ENCODE data around the gene FOXP1.

DNA sequence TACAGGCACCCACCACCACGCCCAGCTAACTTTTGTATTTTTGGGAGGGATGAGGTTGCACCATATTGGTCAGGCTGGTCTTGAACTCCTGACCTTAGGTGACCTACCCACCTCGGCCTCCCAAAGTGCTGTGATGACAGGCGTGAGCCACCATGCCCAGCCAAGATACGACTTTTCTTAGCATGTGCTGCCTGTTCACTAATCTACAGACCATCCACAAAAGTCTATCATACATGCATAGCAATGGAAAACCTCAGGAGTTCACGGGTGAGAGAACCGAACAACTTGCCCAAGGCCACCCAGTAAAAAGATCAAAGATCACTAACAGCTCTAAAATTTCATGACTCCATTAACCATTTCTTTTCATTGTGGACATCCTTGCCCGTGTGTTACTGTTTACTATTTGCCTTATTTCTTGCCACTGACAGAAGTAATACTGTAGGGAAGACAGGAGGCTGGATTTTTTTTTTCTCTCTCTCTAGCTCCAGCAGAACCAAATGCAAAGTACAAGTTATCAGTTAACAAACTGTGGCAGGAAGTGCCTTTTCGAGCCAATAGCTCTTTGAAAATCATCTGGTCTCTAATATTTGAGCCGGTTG lies 92.3 kb downstream of the FOXP1 start:
- TF ChIP-seq, protein P1, sequence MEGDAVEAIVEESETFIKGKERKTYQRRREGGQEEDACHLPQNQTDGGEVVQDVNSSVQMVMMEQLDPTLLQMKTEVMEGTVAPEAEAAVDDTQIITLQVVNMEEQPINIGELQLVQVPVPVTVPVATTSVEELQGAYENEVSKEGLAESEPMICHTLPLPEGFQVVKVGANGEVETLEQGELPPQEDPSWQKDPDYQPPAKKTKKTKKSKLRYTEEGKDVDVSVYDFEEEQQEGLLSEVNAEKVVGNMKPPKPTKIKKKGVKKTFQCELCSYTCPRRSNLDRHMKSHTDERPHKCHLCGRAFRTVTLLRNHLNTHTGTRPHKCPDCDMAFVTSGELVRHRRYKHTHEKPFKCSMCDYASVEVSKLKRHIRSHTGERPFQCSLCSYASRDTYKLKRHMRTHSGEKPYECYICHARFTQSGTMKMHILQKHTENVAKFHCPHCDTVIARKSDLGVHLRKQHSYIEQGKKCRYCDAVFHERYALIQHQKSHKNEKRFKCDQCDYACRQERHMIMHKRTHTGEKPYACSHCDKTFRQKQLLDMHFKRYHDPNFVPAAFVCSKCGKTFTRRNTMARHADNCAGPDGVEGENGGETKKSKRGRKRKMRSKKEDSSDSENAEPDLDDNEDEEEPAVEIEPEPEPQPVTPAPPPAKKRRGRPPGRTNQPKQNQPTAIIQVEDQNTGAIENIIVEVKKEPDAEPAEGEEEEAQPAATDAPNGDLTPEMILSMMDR (conservative IDR thresholded peaks at IDR 0.05 in 1 of 2, IDR thresholded peaks at IDR 0.05 in 1 of 2; ENCODE audit: extremely low read depth in 1 of 2, insufficient read depth in 1 of 2, low read depth in 1 of 2, low read length in 2 of 2): no peak
- no peak for TF ChIP-seq EZH2 (IDR thresholded peaks at IDR 0.05; ENCODE audit: borderline replicate concordance, low read length)

Measured in mammary epithelial cell (primary cell).